AG04450 (cell line): ENCODE results near the gene AUP1. TPM values are rescaled to one million over a fixed set of nuclear protein-coding genes. Genes with fewer than 3 reads are reported as not detected.

Source experiments
- CTCF ChIA-PET: fragments of 300-600, 350-600 bp; formaldehyde crosslinking; extraction: SDS; loops from one replicate; lab custom pipeline; 2022; ENCODE audit warnings: antibody characterized with exemption, inconsistent platforms; lab: Charles Lee
- POLR2A ChIA-PET: fragments of 350-600 bp; formaldehyde crosslinking; extraction: SDS; loops from one replicate; lab custom pipeline; 2021; ENCODE audit warnings: antibody characterized with exemption, inconsistent platforms; lab: Yijun Ruan, JAX
- DNase-seq: peaks from one replicate; pipeline ENCODE4 v3.0.0-alpha.2; 2011; ENCODE audit warnings: low read depth, low spot score
- H3K27ac ChIP-seq: one replicate; pipeline ENCODE4 v1.5.1; 2012; ENCODE audit warnings: low read depth, low read length, control low read depth
- H3K27me3 ChIP-seq: one replicate; pipeline ENCODE4 v1.6.0; 2012; ENCODE audit warnings: low read length; ENCODE audit not compliant: control insufficient read depth, insufficient read depth
- H3K4me3 ChIP-seq: 2 replicates; pipeline ENCODE4 v1.5.1; 2011; ENCODE audit warnings: mild to moderate bottlenecking, low read depth, low read length, control low read depth
- H3K9me3 ChIP-seq: 2 replicates; pipeline ENCODE4 v1.5.1; 2012; ENCODE audit warnings: low read length; ENCODE audit not compliant: control insufficient read depth, insufficient read depth
- polyA plus RNA-seq: library from polyadenylated mRNA; depleted of rRNA; stranded (reverse); fragments of >200 nt; gene quantifications from 2 replicates; pipeline ENCODE4 v1.2.3, GENCODE V29; 2011
- TF ChIP-seq, protein P1 (sequence below): IDR thresholded peaks from 2 replicates; pipeline ENCODE4 v1.5.1; 2011; ENCODE audit warnings: low read depth, low read length, control low read depth, inconsistent platforms

The AUP1 gene
- polyA plus RNA-seq, 1 experiment: 51.9 TPM

DNA sequence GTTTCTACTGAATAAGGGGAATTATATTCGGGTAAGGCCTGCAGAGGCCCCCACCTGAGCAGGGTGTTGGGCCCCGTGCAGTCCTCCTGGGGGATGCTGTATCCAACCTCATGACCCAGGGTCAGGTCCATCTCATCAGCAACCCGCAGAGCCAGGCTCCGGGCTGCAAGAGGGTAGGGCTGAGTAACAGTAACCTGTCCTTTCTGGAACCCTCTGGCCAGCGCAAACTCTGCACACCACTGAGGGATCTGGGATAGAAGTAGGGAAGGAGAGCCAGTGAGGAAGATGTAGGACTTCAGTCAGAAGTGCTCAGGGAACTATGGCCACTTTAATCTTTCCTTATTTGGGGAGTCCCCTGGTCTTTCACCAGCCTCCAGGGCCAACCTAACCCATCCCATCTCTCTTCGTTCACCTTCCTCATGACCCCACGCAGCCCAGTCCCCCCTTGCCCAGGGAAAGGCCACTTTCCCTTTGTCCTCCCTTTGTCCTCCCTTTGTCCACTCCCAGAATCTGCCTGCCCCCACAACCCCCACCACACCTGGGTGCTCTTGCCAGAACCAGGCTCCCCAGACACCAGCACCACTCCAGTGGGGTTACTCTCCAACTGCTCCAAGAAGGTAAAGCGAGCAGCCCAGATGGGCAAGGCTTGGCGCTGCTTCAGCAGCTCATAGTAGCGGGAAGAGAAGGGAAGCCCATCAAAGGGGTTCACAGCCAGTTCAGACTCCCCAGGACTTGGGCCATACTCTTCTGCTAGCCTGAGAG, 4.4 kb downstream of the AUP1 start:
- Histone ChIP-seq H3K27ac (no peak overlapping the region), H3K4me3 (no peak overlapping the region), H3K9me3 (peaks cover 10% of the 10 kb centered on the region; the same call in 1 of the 2 replicates), H3K27me3 (peaks cover 22% of the 10 kb centered on the region)
- TF ChIP-seq, protein P1, sequence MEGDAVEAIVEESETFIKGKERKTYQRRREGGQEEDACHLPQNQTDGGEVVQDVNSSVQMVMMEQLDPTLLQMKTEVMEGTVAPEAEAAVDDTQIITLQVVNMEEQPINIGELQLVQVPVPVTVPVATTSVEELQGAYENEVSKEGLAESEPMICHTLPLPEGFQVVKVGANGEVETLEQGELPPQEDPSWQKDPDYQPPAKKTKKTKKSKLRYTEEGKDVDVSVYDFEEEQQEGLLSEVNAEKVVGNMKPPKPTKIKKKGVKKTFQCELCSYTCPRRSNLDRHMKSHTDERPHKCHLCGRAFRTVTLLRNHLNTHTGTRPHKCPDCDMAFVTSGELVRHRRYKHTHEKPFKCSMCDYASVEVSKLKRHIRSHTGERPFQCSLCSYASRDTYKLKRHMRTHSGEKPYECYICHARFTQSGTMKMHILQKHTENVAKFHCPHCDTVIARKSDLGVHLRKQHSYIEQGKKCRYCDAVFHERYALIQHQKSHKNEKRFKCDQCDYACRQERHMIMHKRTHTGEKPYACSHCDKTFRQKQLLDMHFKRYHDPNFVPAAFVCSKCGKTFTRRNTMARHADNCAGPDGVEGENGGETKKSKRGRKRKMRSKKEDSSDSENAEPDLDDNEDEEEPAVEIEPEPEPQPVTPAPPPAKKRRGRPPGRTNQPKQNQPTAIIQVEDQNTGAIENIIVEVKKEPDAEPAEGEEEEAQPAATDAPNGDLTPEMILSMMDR: no peak
- ChIA-PET POLR2A (no interaction called here), CTCF (no interaction called here)
- DNase-seq: no peak

GRCh38 chr2:74524005-74524404, 5.5 kb downstream of the AUP1 start:
- TF ChIP-seq, protein P1: no peak
- H3K27me3 ChIP-seq: peaks cover 33% of the 10 kb centered on the region
- ChIA-PET CTCF (interaction anchor here (1.8 kb wide), 1 partner anchor 64 kb away, joined by 4 read pairs; no protein-coding TSS in a partner anchor), POLR2A (no interaction called here)
- H3K27ac ChIP-seq: no peak overlapping the region
- no peak for DNase-seq
- H3K4me3 ChIP-seq: no peak overlapping the region
- peaks cover 5% of the 10 kb centered on the region; the same call in 1 of the 2 replicates for H3K9me3 ChIP-seq

- peaks cover 5% of the 10 kb centered on the region; the same call in 1 of the 2 replicates for H3K9me3 ChIP-seq
- TF ChIP-seq, protein P1: no peak
- no peak for DNase-seq
- peaks cover 48% of the 10 kb centered on the region for H3K27me3 ChIP-seq
- POLR2A ChIA-PET: no interaction called here
- no peak overlapping the region for H3K4me3 ChIP-seq
- no peak overlapping the region for H3K27ac ChIP-seq
- CTCF ChIA-PET: interaction anchor here (1.8 kb wide), 1 partner anchor 66 kb away, joined by 4 read pairs; no protein-coding TSS in a partner anchor
These were observed 7.0 kb downstream of the AUP1 start for GRCh38 chr2:74522516-74522915.

GRCh38 chr2:74516650-74517049, 12.9 kb downstream of the AUP1 start:
- TF ChIP-seq, protein P1: no peak
- no peak overlapping the region for H3K27ac ChIP-seq
- CTCF ChIA-PET: no interaction called here
- no peak overlapping the region for H3K4me3 ChIP-seq
- peaks cover 85% of the 10 kb centered on the region for H3K27me3 ChIP-seq
- no peak for DNase-seq
- POLR2A ChIA-PET: no interaction called here
- peaks cover 18% of the 10 kb centered on the region; the same call in 1 of the 2 replicates for H3K9me3 ChIP-seq

DNA sequence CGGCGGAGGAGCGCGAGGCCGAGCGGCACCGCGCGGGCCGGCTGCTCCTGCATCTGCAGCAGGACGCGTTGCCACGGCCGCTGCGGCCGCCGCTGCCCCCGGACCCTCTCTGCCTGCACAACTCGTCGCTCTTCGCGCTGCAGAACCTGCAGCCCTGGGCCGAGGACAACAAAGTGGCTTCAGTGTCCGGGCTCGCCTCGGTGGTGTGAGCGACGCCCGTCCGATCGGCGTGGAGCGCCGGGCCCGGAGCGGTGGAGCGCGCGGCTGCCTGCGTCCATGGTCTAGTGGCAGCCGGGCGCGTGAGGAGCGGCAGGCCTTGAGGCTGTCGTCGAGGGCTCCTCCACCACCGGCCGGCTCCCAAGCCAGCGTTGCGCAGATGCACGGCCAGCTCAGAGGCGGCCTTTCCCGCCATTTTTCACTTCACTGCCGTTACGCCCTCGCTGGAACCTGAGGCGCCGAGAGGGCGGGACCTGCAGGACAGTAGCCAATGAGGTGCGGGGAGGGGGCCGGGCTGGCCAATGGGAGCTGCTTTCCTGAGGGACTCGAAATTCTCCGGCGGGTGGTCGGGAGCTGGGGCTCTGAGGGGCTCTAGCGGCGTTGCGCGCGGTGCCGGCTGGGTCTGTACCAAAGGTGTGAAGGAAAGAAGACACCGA, 13.4 kb downstream of the AUP1 start:
- Histone ChIP-seq H3K4me3 (peak overlapping the region; percentile 7; the same call in 1 of the 2 replicates), H3K27me3 (peaks cover 89% of the 10 kb centered on the region), H3K27ac (no peak overlapping the region), H3K9me3 (peaks cover 18% of the 10 kb centered on the region; the same call in 1 of the 2 replicates)
- ChIA-PET CTCF (no interaction called here), POLR2A (no interaction called here)
- TF ChIP-seq, protein P1: no peak
- no peak for DNase-seq
